ENCODE measurements around the gene ARIH1.

Gene ARIH1

GRCh38 chr15:72487070-72487797 lies 13.1 kb downstream of the ARIH1 start:
- DNase-seq (ENCODE audit: low read depth in 3 of 3, low spot score in 1 of 3), result no peak

- DNase-seq (ENCODE audit: low read depth in 3 of 3, low spot score in 1 of 3), result no peak
These were observed 14.4 kb downstream of the ARIH1 start for GRCh38 chr15:72488558-72488957.

- DNase-seq (ENCODE audit: low read depth in 3 of 3, low spot score in 1 of 3), result no peak
These were observed 15.9 kb downstream of the ARIH1 start for GRCh38 chr15:72489943-72490554.

GRCh38 chr15:72491768-72492167 lies 17.6 kb downstream of the ARIH1 start:
- no peak for DNase-seq (ENCODE audit: low read depth in 3 of 3, low spot score in 1 of 3)

DNA sequence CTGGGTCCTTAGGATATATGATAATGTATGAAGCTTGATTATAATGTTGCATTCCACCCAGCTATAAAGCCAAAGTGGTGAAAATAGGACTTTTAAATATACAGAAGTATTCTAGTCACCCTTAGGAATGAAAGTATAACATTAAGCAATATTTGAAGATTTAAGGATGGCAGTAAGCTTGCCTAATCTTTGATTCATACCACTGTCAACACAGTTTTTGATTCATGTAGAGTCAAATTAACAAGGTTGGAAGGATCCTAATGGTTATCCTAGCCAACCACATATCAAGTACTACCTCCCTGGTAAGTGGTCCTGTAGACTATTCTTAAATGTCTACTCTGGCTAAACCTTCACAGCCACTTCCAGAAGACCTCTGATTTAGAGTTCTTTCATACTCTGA lies 18.6 kb downstream of the ARIH1 start:
- DNase-seq (ENCODE audit: low read depth in 3 of 3, low spot score in 1 of 3), result no peak

DNA sequence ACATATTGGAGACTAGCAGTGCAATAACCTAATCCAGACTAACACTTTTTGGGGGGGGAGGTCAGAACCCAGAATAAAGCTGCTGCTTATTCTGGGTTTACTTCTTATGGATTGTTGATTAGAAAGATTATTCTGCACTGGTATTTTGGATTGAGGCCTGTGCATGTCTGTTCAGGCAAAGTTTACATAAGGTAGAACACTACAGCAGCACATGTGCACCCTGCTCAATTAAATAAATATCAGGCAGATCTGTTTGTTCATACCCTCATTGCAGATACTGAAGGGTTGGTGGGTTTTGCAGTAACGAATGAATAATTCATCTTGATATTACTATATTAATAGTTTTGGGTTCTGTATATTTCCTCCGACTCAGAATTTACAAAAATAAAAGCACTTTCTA lies 19.1 kb downstream of the ARIH1 start:
- no peak for DNase-seq (ENCODE audit: low read depth in 3 of 3, low spot score in 1 of 3)

DNA sequence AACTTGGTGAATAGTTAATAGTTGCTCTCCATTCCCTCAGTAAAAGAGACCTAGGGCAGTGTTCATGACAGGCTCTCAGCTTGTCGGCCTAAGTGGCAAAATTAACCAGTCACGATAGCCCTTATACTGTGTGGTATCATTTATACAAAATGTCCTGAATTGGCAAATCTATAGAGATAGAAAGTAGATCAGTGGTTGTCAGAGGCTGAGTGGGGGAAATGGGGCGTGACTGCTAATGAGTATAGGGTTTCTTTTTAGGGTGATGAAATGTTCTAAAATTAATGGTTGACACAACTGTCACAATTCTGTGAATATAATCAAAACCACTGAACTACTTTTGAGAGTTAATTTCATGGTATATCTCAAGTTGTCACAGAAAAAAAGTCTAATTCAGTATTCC lies 20.9 kb downstream of the ARIH1 start:
- DNase-seq (ENCODE audit: low read depth in 3 of 3, low spot score in 1 of 3), result no peak

DNA sequence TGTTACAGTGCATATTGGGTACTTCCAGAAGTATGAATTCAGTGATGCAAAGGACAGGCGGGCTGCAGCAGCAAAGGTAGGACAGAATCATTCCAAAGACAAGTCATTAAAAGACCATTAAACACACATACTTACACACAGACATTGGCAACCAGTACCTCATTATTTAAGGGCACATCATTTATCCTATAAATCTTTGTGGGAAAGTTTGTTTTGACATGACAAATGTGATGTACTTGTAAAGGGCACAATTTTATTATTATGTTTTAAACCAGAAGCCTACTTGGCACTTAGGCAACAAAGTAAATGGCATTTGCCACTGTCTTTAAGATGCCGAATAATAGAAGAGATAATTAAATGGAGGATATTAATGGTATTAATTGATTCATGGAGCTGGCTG lies 22.7 kb downstream of the ARIH1 start:
- DNase-seq (ENCODE audit: low read depth in 3 of 3, low spot score in 1 of 3), result no peak

GRCh38 chr15:72497402-72497801 lies 23.3 kb downstream of the ARIH1 start:
- no peak for DNase-seq (ENCODE audit: low read depth in 3 of 3, low spot score in 1 of 3)

- DNase-seq (ENCODE audit: low read depth in 3 of 3, low spot score in 1 of 3), result no peak
These were observed 28.2 kb downstream of the ARIH1 start for GRCh38 chr15:72502220-72502809.

DNA sequence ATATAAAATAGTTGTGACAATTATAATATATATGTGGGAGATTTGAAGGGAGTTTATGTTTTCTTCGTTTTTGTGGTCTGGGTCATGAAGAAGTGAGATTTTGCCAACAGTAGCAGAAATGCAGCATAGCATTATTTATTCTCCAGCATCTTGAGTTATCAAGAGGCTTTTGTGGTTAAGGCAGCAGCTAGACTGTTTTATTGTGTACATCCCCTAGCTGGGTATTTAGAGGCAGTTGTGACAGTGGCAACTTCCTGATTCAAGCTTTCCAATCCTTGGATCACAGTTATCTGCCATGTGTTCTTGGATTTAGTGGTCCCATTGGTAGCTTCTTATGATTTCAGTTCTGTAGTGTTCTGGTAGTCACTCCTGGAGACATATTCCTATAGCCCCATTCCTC lies 29.0 kb downstream of the ARIH1 start:
- no peak for DNase-seq (ENCODE audit: low read depth in 3 of 3, low spot score in 1 of 3)

GRCh38 chr15:72507402-72508092 lies 33.4 kb downstream of the ARIH1 start:
- DNase-seq (ENCODE audit: low read depth in 3 of 3, low spot score in 1 of 3), result no peak

DNA sequence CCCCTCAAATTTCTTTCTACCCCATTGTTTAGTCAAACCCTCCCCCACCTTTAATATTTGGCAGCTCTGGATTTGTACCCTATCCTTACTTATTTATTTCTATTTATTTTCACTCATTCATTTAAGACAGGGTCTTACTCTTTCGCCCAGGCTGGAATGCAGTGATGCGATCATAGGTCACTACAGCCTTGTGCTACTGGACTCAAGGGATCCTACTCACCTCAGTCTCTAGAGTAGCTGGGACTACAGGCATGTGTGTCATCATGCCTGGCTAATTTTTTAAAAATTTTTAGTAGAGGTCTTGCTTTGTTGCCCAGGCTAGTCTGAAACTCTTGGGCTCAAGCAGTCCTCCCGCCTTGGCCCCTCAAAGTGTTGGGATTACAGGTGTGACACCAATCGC lies 35.4 kb downstream of the ARIH1 start:
- no peak for DNase-seq (ENCODE audit: low read depth in 3 of 3, low spot score in 1 of 3)

- no peak for DNase-seq (ENCODE audit: low read depth in 3 of 3, low spot score in 1 of 3)
These were observed 37.4 kb downstream of the ARIH1 start for GRCh38 chr15:72511536-72511935.

DNA sequence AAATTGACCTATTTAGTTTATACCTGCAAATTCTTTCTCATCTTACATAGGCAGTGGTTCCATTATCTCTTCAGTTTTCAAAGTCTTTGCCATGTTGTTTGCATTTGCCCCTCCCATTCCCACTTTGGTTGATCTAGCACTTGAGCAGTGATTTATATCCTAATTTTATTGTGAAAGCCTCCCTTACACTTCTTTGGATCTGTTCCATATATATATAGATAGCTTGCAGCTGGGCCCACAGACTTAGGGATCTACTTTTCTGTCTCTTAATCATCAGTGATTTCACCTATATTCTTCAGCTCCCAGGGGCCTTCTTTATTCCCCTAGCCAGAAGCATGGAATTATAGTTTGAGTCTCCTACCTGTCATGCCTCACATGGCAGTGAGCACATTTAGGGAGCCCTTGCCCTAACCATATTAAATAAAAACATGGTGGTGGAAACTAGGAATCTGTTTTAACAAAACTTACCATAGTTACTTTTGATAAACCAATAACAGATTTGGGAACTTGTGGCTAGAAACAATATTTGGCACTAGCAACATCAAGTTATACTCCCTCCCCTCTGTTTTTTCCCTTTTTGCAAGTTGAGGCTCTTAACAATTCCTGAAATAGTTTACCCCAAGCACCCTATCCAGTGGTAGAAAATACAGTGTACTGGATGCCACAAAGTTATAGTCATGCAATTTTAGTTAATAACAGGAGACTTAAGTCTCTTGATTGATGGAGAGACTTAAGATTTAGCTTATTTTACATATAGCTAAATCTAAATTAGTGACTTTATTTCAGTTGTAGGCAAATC lies 41.7 kb downstream of the ARIH1 start:
- no peak for DNase-seq (ENCODE audit: low read depth in 3 of 3, low spot score in 1 of 3)

- DNase-seq (ENCODE audit: low read depth in 3 of 3, low spot score in 1 of 3), result no peak
These were observed 42.6 kb downstream of the ARIH1 start for GRCh38 chr15:72516777-72517176.

DNA sequence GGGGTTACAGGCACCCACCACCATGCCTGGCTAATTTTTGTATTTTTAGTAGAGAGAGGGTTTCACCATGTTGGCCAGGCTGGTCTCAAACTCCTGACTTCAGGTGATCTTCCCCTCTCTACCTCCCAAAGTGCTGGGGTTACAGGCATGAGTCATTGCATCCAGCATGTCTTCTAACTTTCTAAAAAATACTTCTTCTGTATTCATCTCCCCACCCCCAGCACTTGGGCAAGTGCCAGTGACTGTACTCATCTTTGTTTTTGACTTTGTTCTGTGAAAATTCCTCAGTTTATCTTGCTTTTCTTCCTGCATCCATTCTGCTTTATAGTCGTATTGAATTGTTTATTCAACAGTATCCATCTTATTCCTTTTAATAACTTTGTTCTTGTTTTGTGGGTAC lies 47.6 kb downstream of the ARIH1 start:
- DNase-seq (ENCODE audit: low read depth in 3 of 3, low spot score in 1 of 3), result no peak

DNA sequence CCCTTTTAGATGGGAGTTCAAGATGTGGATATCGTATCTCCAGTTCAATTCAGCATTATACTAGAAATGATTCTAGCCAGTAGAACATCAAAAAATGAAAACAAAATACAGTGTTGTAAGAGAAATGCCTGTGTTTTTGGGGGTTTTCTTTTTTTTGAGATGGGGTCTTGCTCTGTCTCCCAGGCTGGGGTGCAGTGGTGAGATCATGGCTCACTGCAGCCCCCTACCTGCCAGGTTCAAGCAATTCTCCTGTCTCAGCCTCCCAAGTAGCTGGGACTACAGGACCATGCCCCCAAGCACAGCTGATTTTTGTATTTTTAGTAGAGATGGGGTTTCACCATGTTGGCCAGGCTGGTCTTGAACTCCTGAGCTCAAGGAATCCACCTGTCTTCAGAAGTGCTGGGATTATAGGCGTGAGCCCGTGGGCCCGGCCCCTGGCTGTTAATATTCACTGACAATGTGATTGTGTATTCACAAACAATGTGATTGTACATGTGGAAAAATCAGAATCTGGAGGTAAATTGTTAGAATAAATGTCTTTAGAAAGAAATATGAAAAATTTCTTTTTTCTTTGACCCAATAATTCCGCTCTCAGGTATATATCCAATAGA lies 59.0 kb downstream of the ARIH1 start:
- no peak for DNase-seq (ENCODE audit: low read depth in 3 of 3, low spot score in 1 of 3)

GRCh38 chr15:72534523-72534922 lies 60.4 kb downstream of the ARIH1 start:
- peak in 1 of 3 donors; percentile 15 for DNase-seq (ENCODE audit: low read depth in 3 of 3, low spot score in 1 of 3)

GRCh38 chr15:72535911-72536310 lies 61.8 kb downstream of the ARIH1 start:
- DNase-seq (ENCODE audit: low read depth in 3 of 3, low spot score in 1 of 3), result no peak

GRCh38 chr15:72536506-72536905 lies 62.4 kb downstream of the ARIH1 start:
- no peak for DNase-seq (ENCODE audit: low read depth in 3 of 3, low spot score in 1 of 3)
